HepG2 (cell line): ENCODE measurements around the gene PLEKHN1. TPM values are rescaled to one million over a fixed set of nuclear protein-coding genes. Genes with fewer than 3 reads are reported as not detected.

Experiments
- ATAC-seq: fragments of 200-7000 bp; cut with Tn5 transposase; 3 replicates; pipeline ENCODE4 v1.9.1; 2020; ENCODE audit warnings: mild to moderate bottlenecking, moderate library complexity
- BruUV-seq: library from RNA; stranded (reverse); fragments of 400-500 nt; replicated peaks from 2 replicates; lab custom pipeline; 2021; lab: Mats Ljungman, UMichigan
- CTCF ChIA-PET: fragments of 300-600 bp; formaldehyde crosslinking; extraction: SDS; loops from one replicate; lab custom pipeline; 2021; ENCODE audit warnings: low total read pairs, inconsistent platforms, low intra/inter-chr PET ratio; lab: Yijun Ruan, JAX
- POLR2A ChIA-PET: fragments of 350-600 bp; sonication (Branson Sonifier 250); formaldehyde crosslinking; loops from one replicate; lab custom pipeline; 2020; ENCODE audit warnings: antibody characterized with exemption, inconsistent platforms; lab: Yijun Ruan, JAX
- DNase-seq: peaks from one replicate; pipeline ENCODE4 v3.0.0-alpha.2; 2015; ENCODE audit warnings: low spot score
- FAIRE-seq: peaks from 3 replicates; lab custom pipeline; 2011; peaks lifted over from hg19 to GRCh38; lab: Jason Lieb, UNC
- H2AFZ ChIP-seq: one replicate; pipeline ENCODE4 v1.6.1; 2011; ENCODE audit warnings: low read length, inconsistent platforms
- H3K27ac ChIP-seq: fragments of 300-600 bp; 3 replicates; pipeline ENCODE4 v1.8.0; 2011; ENCODE audit warnings: mixed run types, mild to moderate bottlenecking, mixed read lengths, low read length, inconsistent platforms; ENCODE audit not compliant: insufficient read depth; ENCODE audit errors: extremely low read length
- H3K27me3 ChIP-seq, 2 experiments: fragments of 200-600 bp in 1 of 2; 2 replicates in 1 of 2; 3 replicates in 1 of 2; pipeline versions ENCODE4 v1.6.0 to v1.8.0; 2011; ENCODE audit warnings: low read length in 2 of 2, mild to moderate bottlenecking in 2 of 2, moderate library complexity in 2 of 2, inconsistent platforms in 1 of 2; ENCODE audit not compliant: insufficient read depth in 2 of 2, control insufficient read depth in 1 of 2
- H3K36me3 ChIP-seq, 2 experiments: fragments of 200-600 bp in 1 of 2; replicated peaks in 1 of 2; 2 replicates in 1 of 2; 3 replicates in 1 of 2; pipeline versions ENCODE4 v1.5.1 to v1.8.0; 2011; ENCODE audit warnings: low read length in 2 of 2, inconsistent platforms in 1 of 2; ENCODE audit not compliant: insufficient read depth in 2 of 2, control insufficient read depth in 1 of 2
- H3K4me1 ChIP-seq: 2 replicates; pipeline ENCODE4 v1.5.1; 2012; ENCODE audit warnings: low read length, inconsistent platforms; ENCODE audit not compliant: insufficient read depth
- H3K4me2 ChIP-seq: 2 replicates; pipeline ENCODE4 v1.6.0; 2011; ENCODE audit warnings: low read depth, low read length, inconsistent platforms
- H3K4me3 ChIP-seq, 3 experiments: fragments of 200-600 bp in 1 of 3; sonication (generic), shearing (Covaris generic) in 1 of 3; replicated peaks in 1 of 3; 2 replicates each; pipeline ENCODE4 v1.5.1; 2011 to 2016; ENCODE audit warnings: low read length in 3 of 3, inconsistent platforms in 2 of 3, low read depth in 2 of 3, mild to moderate bottlenecking in 2 of 3, control low read depth in 1 of 3, mixed read lengths in 1 of 3; ENCODE audit not compliant: insufficient read depth in 1 of 3
- H3K79me2 ChIP-seq: one replicate; pipeline ENCODE4 v1.6.1; 2011; ENCODE audit warnings: low read length, inconsistent platforms; ENCODE audit not compliant: insufficient read depth
- H3K9ac ChIP-seq: 2 replicates; pipeline ENCODE4 v1.6.0; 2011; ENCODE audit warnings: mild to moderate bottlenecking, low read depth, low read length, inconsistent platforms; ENCODE audit not compliant: insufficient read depth
- H3K9me3 ChIP-seq: 2 replicates; pipeline ENCODE4 v1.5.1; 2012; ENCODE audit warnings: mild to moderate bottlenecking, low read length
- H4K20me1 ChIP-seq: 2 replicates; pipeline ENCODE4 v1.6.0; 2011; ENCODE audit warnings: inconsistent platforms, mild to moderate bottlenecking, low read length, moderate library complexity; ENCODE audit not compliant: insufficient read depth
- ATF1 ChIP-seq: IDR thresholded peaks from 2 replicates; pipeline ENCODE4 v1.6.1; 2016; ENCODE audit warnings: mild to moderate bottlenecking, control low read depth
- FOXK2 ChIP-seq: fragments of 450-650 bp; IDR thresholded peaks from 2 replicates; pipeline ENCODE4 v1.6.1; 2016
- HOXA9 ChIP-seq: sonication (generic); formaldehyde crosslinking; IDR thresholded peaks from 2 replicates; pipeline ENCODE4 v1.8.1; 2022; ENCODE audit warnings: missing genetic modification reagents, mild to moderate bottlenecking, moderate library complexity, borderline replicate concordance
- IRX3 ChIP-seq: sonication (generic); formaldehyde crosslinking; IDR thresholded peaks from 2 replicates; pipeline ENCODE4 v1.8.1; 2023; ENCODE audit warnings: mild to moderate bottlenecking, low read depth, missing genetic modification reagents, borderline replicate concordance
- MTF1 ChIP-seq: sonication (generic); formaldehyde crosslinking; IDR thresholded peaks from 2 replicates; pipeline ENCODE4 v1.5.0; 2020; ENCODE audit warnings: missing genetic modification reagents
- MXD4 ChIP-seq: IDR thresholded peaks from 2 replicates; pipeline ENCODE4 v1.6.1; 2016; ENCODE audit warnings: mild to moderate bottlenecking, missing biosample characterization, missing genetic modification reagents
- ZC3H13 ChIP-seq: sonication (generic); formaldehyde crosslinking; IDR thresholded peaks from 2 replicates; pipeline ENCODE4 v1.8.1; 2023; ENCODE audit warnings: mild to moderate bottlenecking, missing genetic modification reagents, moderate library complexity
- ZNF678 ChIP-seq: sonication (generic); formaldehyde crosslinking; IDR thresholded peaks from 2 replicates; pipeline ENCODE4 v1.4.0; 2020; ENCODE audit warnings: mild to moderate bottlenecking, missing genetic modification reagents
- ZNF761 ChIP-seq: sonication (generic); formaldehyde crosslinking; conservative IDR thresholded peaks from 2 replicates; pipeline ENCODE4 v1.4.0; 2020; ENCODE audit warnings: mild to moderate bottlenecking, missing genetic modification reagents
- ZSCAN25 ChIP-seq: sonication (generic); formaldehyde crosslinking; IDR thresholded peaks from 2 replicates; pipeline ENCODE4 v1.8.0; 2022; ENCODE audit warnings: mild to moderate bottlenecking, missing genetic modification reagents
- WGBS: methylation state at CpG from one replicate; pipeline ENCODE4 v1.1.6; 2017; ENCODE audit warnings: low lambda C conversion rate; 5-methylcytosine and 5-hydroxymethylcytosine counted together
- in situ Hi-C: cut with HindIII; loops from 2 replicates; pipeline ENCODE4 v1.10.0; 2017; ENCODE audit warnings: low pct_unique_long_range_greater_than_20kb; ENCODE audit not compliant: extremely low pct_ligation_motif_present
- intact Hi-C: fragments of 100-400 bp; cut with micrococcal nuclease; formaldehyde crosslinking; loops from one replicate; pipeline ENCODE4 v1.10.0; 2022; ENCODE audit not compliant: unreplicated experiment
- polyA plus RNA-seq, 8 experiments: library from polyadenylated mRNA; depleted of rRNA in 3 of 8; stranded (reverse) in 7 of 8; unstranded in 1 of 8; fragments of >200 nt; fragmentation: Illumina TruSeq in 4 of 8; extraction: Trizol in 4 of 8; gene quantifications; 2 replicates each; pipeline versions ENCODE4 v1.2.1 to v1.2.3, GENCODE V29; 2011 to 2016; ENCODE audit warnings: low read depth in 4 of 8, missing spikeins in 1 of 8, mixed read lengths in 1 of 8; ENCODE audit not compliant: insufficient read depth in 1 of 8
- total RNA-seq, 5 experiments: library from RNA; depleted of rRNA; stranded (reverse); fragments of >200 nt; fragmentation: Illumina TruSeq; extraction: Trizol; gene quantifications; 2 replicates each; pipeline ENCODE4 v1.2.3, GENCODE V29; 2016; ENCODE audit warnings: low read depth in 1 of 5
- TF ChIP-seq, protein P1 (sequence below): sonication (generic); formaldehyde crosslinking; IDR thresholded peaks from 2 replicates; pipeline ENCODE4 v1.8.1; 2022; ENCODE audit warnings: mild to moderate bottlenecking, missing genetic modification reagents
- TF ChIP-seq, protein P2 (sequence below): IDR thresholded peaks from 2 replicates; pipeline ENCODE4 v1.6.1; 2016; ENCODE audit warnings: low read depth
- TF ChIP-seq, protein P3 (sequence below): sonication (generic); formaldehyde crosslinking; conservative IDR thresholded peaks from 2 replicates; pipeline ENCODE4 v1.4.0; 2020; ENCODE audit warnings: mild to moderate bottlenecking, missing genetic modification reagents, moderate library complexity

Gene PLEKHN1
- total and polyA plus RNA-seq, 2 of the 13 experiments (the other 11 are each of a cell fraction or from before 2014, with no cell fraction given), result 0.42 to 0.58 TPM

DNA sequence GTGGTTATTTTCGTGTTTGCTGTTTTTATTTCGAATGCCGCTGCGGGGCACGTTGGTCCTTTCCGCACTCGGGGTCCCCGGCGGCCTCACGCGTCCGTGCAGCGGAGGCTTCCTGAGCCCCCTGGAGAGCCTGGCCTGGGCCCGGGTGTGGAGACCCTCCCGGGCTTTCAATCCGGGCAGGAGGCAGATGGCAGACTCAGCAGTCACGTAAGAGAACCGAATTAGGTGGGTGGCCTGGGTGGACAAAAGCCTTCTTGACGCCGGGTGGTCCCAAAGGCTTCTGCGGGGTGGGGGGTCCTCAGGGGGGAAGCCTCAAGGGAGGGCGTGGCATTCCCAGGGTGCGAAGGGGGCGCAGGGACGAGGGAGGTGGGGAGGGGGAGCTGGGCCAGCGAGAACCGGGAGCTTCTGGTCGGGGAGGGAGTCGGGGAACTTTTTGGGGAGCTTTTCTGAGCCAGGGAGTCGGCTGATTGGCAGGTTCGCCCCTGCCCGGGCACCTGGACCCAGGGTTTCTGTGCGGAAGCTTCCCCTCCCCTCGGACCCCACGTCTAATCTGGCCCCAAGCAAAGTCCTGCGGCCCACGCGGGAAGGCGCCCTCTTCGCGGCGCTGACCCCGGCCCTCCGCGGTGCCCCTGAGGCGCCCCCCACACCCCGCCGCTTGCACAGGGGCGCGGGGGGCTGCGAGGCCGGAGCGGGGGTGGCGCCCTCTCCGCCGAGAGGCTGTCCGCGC, 34.9 kb downstream of the PLEKHN1 start (continued):
- TF ChIP-seq, protein P1, sequence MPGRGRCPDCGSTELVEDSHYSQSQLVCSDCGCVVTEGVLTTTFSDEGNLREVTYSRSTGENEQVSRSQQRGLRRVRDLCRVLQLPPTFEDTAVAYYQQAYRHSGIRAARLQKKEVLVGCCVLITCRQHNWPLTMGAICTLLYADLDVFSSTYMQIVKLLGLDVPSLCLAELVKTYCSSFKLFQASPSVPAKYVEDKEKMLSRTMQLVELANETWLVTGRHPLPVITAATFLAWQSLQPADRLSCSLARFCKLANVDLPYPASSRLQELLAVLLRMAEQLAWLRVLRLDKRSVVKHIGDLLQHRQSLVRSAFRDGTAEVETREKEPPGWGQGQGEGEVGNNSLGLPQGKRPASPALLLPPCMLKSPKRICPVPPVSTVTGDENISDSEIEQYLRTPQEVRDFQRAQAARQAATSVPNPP (CRISPR knock-in tag), result 0 out of 2 replicates have a peak, but pooled peaks have one; percentile 9
- 0 out of 2 replicates have a peak, but pooled peaks have one; percentile 4 for TF ChIP-seq HOXA9 (CRISPR knock-in tag)
- 0 out of 2 replicates have a peak, but pooled peaks have one; percentile 35 for TF ChIP-seq IRX3 (CRISPR knock-in tag)
- 0 out of 2 replicates have a peak, but pooled peaks have one; percentile 25 for TF ChIP-seq ZC3H13 (CRISPR knock-in tag)

DNA sequence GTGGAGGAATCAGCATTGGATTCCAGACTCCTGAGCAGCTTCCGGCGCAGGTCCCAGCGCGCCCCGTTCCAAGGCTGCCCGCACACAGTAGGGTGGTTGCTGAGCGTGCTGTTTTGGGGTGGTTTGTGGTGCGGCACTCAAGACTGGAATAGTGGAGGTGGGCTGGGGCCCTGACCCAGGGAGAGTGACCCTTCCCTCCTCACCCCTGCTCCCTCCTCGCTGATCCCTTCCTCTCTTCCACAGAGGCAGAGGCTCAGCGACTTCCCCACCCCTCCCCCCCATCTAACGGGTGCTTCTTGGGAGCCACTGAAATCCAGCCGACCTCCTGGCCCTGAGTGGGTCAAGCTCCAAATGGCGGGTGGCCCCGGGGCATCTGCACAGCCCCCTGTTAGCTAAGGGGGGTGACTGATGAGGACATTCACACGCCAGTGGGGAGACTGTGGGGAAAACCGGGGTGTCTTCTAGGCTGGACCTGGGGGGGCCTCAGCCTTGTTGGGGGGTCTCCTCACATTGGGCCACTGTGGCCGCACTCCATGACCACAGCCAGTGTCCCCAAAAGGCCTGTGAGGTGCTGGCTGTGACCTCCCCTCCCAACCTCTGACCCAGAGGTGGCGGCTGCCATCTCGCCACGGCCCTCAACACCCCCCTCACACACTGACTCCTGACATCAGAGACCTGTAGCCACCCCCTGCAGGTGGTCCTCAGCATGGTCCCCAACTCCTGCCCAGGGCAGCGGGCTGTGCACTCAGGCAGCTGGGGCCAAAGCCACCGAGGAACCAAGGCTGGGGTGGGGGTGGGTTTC, 37.5 kb downstream of the PLEKHN1 start:
- no peaks in the 10 kb centered on the region for H3K36me3 ChIP-seq
- ChIA-PET POLR2A (interaction anchor here (1.0 to 1.6 kb wide), 2 partner anchors 10 to 14 kb away, joined by 3 to 9 read pairs; partner anchors contain the start of gene ISG15), CTCF (no interaction called here)
- in situ Hi-C loops (no loop called here), intact Hi-C loops (loop anchor here (10.0 kb wide), 1 partner anchor 231 kb away; the partner anchor contains the start of genes B3GALT6 and SDF4)
- ATAC-seq, result no peak
- BruUV-seq, result no TSS peak
- no peaks in the 10 kb centered on the region for H3K27me3 ChIP-seq
- no peak for DNase-seq
- peak overlapping the region in 1 of 3 experiments; percentile 77; a peak in 1 of 6 replicates for H3K4me3 ChIP-seq
- WGBS, result 79% methylated on average over 7 of the region's 22 CpGs
- peaks cover 54% of the 10 kb centered on the region for H3K4me1 ChIP-seq
- no peak for FAIRE-seq
- no peak overlapping the region for H2AFZ ChIP-seq
- H4K20me1 ChIP-seq, result no peaks in the 10 kb centered on the region
- H3K9ac ChIP-seq, result peak overlapping the region; percentile 77; the same call in 1 of the 2 replicates
- no peaks in the 10 kb centered on the region for H3K9me3 ChIP-seq
- H3K4me2 ChIP-seq, result peak overlapping the region; percentile 87; the same call in 1 of the 2 replicates
- no peak overlapping the region for H3K27ac ChIP-seq
- H3K79me2 ChIP-seq, result peaks cover 15% of the 10 kb centered on the region
- TF ChIP-seq ZNF761 (CRISPR knock-in tag), result no peak
- TF ChIP-seq MXD4, result no peak
- TF ChIP-seq MTF1 (CRISPR knock-in tag), result no peak
- TF ChIP-seq ZSCAN25 (CRISPR knock-in tag), result peak; percentile 97
- TF ChIP-seq ATF1 (CRISPR knock-in tag), result no peak
- no peak for TF ChIP-seq FOXK2
- no peak for TF ChIP-seq ZNF678 (CRISPR knock-in tag)
- TF ChIP-seq, protein P2, sequence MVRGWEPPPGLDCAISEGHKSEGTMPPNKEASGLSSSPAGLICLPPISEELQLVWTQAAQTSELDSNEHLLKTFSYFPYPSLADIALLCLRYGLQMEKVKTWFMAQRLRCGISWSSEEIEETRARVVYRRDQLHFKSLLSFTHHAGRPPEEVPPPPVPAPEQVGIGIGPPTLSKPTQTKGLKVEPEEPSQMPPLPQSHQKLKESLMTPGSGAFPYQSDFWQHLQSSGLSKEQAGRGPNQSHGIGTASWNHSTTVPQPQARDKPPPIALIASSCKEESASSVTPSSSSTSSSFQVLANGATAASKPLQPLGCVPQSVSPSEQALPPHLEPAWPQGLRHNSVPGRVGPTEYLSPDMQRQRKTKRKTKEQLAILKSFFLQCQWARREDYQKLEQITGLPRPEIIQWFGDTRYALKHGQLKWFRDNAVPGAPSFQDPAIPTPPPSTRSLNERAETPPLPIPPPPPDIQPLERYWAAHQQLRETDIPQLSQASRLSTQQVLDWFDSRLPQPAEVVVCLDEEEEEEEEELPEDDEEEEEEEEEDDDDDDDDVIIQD (CRISPR knock-in tag), result no peak
- TF ChIP-seq, protein P3, sequence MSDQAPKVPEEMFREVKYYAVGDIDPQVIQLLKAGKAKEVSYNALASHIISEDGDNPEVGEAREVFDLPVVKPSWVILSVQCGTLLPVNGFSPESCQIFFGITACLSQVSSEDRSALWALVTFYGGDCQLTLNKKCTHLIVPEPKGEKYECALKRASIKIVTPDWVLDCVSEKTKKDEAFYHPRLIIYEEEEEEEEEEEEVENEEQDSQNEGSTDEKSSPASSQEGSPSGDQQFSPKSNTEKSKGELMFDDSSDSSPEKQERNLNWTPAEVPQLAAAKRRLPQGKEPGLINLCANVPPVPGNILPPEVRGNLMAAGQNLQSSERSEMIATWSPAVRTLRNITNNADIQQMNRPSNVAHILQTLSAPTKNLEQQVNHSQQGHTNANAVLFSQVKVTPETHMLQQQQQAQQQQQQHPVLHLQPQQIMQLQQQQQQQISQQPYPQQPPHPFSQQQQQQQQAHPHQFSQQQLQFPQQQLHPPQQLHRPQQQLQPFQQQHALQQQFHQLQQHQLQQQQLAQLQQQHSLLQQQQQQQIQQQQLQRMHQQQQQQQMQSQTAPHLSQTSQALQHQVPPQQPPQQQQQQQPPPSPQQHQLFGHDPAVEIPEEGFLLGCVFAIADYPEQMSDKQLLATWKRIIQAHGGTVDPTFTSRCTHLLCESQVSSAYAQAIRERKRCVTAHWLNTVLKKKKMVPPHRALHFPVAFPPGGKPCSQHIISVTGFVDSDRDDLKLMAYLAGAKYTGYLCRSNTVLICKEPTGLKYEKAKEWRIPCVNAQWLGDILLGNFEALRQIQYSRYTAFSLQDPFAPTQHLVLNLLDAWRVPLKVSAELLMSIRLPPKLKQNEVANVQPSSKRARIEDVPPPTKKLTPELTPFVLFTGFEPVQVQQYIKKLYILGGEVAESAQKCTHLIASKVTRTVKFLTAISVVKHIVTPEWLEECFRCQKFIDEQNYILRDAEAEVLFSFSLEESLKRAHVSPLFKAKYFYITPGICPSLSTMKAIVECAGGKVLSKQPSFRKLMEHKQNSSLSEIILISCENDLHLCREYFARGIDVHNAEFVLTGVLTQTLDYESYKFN (CRISPR knock-in tag), result no peak
